ENCODE data around the gene EXTL1.

EXTL1 gene

GRCh38 chr1:26025060-26025459 lies 3.5 kb downstream of the EXTL1 start:
- H3K4me3 ChIP-seq (ENCODE audit: low read length): no peak overlapping the region
- DNase-seq (ENCODE audit: low read depth): no peak
- TF ChIP-seq CTCF (conservative IDR thresholded peaks at IDR 0.05; ENCODE audit: low read depth, low read length): no peak

- TF ChIP-seq CTCF (conservative IDR thresholded peaks at IDR 0.05; ENCODE audit: low read depth, low read length): no peak
- no peak for DNase-seq (ENCODE audit: low read depth)
- no peak overlapping the region for H3K4me3 ChIP-seq (ENCODE audit: low read length)
These were observed 3.9 kb downstream of the EXTL1 start for GRCh38 chr1:26025517-26025916.

- no peak for DNase-seq (ENCODE audit: low read depth)
- no peak for TF ChIP-seq CTCF (conservative IDR thresholded peaks at IDR 0.05; ENCODE audit: low read depth, low read length)
- no peak overlapping the region for H3K4me3 ChIP-seq (ENCODE audit: low read length)
These were observed 6.3 kb downstream of the EXTL1 start for GRCh38 chr1:26027716-26028489.

GRCh38 chr1:26028490-26028980 lies 7.0 kb downstream of the EXTL1 start:
- no peak overlapping the region for H3K4me3 ChIP-seq (ENCODE audit: low read length)
- no peak for DNase-seq (ENCODE audit: low read depth)
- TF ChIP-seq CTCF (conservative IDR thresholded peaks at IDR 0.05; ENCODE audit: low read depth, low read length): no peak

- no peak for TF ChIP-seq CTCF (conservative IDR thresholded peaks at IDR 0.05; ENCODE audit: low read depth, low read length)
- no peak for DNase-seq (ENCODE audit: low read depth)
- no peak overlapping the region for H3K4me3 ChIP-seq (ENCODE audit: low read length)
These were observed 7.7 kb downstream of the EXTL1 start for GRCh38 chr1:26029054-26029863.

- DNase-seq (ENCODE audit: low read depth): no peak
- no peak overlapping the region for H3K4me3 ChIP-seq (ENCODE audit: low read length)
- TF ChIP-seq CTCF (conservative IDR thresholded peaks at IDR 0.05; ENCODE audit: low read depth, low read length): peak; percentile 16
These were observed 8.4 kb downstream of the EXTL1 start for GRCh38 chr1:26029864-26030481.
